Activated CD4-positive, alpha-beta T cell treated with anti-CD3 and anti-CD28 coated beads for 24 hours (primary cell): ENCODE measurements around the gene CCL4.
A peak's percentile ranks its signal among the peaks of the same experiment; 100 is the strongest.
"Not testable (repeated sequence)": the region's sequence is repeated elsewhere in the genome, so short reads cannot be mapped to it uniquely, and the experiment has no call there.

Source experiments
- DNase-seq, 2 donors: peaks; one replicate each; pipeline ENCODE4 v3.0.0-alpha.2; 2020; ENCODE audit warnings: low read depth in 2 of 2

The CCL4 gene

DNA sequence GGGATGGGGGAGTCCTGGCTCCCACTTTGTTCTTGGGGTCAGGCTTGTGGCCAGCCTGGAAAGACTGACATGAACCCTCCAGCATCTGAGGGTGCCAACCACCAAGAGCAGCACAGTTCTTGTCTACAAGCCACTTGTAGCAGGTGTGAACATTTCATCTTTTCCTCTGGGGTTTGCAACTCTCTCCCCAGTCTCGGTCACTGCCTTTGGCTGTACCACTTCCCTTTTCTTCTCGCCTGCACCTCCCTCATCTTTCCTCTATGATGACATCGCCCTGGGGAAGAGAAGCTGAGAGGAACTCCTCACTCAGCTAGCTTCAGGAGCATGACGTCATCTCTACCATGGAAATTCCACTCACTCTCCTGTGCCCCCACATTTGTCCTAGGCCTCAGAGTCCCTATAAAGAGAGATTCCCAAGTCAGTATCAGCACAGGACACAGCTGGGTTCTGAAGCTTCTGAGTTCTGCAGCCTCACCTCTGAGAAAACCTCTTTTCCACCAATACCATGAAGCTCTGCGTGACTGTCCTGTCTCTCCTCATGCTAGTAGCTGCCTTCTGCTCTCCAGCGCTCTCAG lies at the start of gene CCL4:
TSS of gene CCL4 (plus strand) at position 427 of the 575 bp plus-strand sequence. CDS start at position 506, 79 bp downstream.
- DNase-seq: not testable (repeated sequence)

DNA sequence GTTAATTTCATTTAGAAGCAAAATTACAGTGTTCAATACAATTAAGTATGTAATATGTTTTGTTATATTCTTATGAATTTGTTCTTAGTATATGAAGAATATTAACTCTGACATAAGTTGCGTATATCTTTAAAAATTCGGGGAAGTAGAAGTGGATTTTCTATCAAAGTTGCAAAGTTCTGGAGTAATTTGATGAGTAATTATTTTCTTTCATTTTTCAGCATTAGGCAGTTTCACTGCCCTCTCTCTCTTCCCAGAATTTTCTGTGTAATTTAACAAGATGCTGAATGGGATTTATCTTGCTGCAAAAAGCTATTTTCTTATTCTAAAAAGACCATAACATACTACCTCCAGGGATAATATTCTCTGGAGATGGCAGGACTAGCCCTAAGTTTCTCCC lies 48.5 kb upstream of the CCL4 start:
- DNase-seq: no peak

DNA sequence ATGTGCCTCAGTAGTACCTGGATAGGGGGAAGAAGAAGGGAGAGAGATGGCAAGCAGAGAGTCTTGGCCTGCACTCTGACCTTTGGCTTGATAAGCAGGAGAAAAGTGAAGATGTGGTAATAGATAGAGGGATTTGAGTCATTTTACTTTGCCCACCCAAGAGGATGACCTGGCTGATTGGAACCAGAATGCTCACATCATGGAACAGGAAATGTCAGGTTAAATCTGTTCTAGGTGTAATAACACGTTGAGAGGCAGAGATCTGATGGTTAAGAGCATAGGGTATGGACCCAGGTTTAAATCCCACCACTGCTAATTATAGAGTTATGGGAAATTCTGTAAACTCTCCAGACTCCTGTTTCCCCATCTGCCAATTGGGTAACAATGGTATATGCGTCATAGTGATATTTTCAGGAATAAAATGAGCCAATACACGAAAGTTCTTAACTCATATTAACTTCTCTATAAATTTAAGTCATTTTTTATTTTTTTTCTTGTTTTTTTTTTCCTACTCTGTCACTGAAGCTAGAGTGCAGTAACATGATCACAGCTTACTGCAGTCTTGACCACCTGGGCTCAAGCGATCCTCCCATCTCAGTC lies 47.6 kb upstream of the CCL4 start:
- no peak for DNase-seq

DNA sequence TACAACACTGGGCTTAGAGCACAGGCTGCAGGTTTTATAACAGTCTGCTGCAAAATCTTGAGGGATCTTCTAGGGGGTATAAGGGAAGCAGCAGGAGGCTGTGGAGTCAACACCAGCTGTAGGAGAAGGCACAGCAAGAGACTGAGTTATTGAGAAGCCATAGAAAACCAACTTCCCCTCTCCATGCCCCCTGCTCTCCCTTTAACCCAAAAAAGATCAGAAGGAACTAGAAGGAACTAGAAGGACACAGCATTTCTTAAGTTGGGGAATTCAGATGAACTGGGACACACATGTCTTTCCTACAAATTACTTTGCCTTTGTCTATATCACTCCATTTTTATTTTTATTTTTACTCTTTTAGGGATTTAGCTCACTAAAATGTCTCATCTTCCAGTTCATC lies 45.7 kb upstream of the CCL4 start:
- no peak for DNase-seq

DNA sequence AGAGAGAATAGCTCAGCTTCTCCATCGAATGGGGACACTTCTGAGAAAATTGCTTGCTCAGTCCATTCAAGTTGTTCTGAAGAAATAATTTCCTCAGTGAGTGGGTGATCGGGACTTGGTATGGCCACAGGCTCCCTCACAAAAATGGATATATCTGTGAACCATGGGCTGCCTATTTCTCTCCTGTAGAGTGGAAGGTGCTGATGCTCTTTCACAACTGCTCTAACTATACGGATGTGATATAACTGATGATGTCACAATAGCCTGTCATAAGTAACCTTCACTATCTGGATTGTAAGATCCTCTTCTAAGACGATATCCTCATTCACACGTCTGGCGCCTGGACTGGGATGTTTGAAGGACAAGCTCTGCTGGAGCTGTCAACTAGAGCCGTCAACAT lies 44.2 kb upstream of the CCL4 start:
- no peak for DNase-seq

DNA sequence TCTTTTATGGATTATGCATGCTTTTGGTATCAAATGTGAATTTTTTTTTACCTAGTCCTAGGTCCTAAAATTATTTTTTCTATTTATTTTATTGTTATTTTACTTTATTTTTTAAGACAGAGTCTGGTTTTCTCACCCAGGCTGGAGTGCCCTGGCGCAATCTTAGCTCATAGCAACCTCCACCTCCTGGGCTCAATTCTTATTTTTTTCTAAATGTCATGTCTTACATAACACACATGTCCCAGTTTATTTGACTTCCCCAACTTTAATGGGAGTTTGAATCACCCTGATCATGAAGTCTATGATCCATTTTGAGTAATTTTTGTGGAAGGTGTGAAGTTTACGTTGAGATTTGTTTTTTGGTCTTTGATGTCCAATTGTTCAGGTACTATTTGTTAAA lies 42.8 kb upstream of the CCL4 start:
- DNase-seq: no peak

DNA sequence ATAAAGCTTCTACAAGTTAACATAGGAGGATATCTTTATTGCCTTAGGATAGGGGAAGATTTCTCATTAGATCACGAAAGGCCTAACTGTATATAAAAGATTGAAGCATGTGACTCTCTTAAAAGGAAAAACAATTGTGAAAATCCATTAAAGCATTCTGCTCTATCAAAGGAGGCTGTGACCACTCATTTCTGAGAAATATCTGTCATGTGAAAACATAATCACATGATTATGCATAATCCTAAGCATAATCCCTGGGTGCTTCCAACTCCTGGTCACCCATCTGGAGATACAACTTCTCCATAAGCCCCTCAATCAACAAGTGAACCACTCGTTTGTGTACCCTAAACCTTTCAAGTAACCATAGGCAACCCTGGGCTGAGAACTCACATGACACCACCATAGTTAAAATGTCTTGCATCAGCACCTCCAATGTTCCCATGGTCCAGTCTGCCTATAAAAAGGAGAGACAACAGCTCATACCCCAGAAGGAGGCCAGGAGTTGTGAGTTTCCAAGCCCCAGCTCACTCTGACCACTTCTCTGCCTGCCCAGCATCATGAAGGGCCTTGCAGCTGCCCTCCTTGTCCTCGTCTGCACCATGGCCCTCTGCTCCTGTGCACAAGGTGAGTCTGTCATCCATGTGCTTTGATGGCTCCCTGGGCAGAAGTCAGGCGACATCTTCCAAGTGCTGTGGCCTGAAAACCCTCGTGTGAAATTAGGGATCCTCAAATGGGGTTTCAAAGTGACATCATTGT lies 39.7 kb upstream of the CCL4 start, which contains the start of gene CCL18:
TSS of gene CCL18 (plus strand) at position 487 of the 756 bp plus-strand sequence. CDS start at position 558, 71 bp downstream.
- no peak for DNase-seq

DNA sequence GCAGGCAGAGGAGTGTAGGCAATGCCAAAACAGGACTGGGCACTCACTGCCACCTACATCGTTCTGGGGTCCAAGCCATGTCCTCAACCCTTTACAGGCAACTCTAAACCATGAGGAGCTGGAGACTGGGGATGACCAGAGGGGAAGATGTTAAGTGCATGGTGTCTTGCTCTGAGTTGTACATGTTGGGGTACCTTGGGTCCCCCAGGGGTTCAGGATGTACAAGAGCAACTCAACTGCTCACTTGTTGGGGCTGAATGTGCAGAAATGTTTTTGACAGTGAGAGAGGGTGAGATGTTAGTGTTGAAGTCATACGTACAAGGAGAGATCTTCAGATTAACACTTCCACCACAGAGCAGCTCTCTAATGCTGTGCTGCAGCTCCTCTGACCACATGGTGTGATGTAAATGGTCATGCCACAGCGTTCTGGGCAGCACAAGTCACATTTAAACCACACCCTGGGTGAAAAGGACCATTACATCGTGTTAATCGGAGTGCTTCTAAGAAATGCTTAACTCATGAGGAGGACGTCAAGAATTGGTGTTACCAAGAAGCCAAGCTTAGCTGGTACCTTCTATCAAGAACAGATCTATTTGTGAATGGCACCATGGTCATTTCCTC lies 37.2 kb upstream of the CCL4 start:
- DNase-seq: no peak

DNA sequence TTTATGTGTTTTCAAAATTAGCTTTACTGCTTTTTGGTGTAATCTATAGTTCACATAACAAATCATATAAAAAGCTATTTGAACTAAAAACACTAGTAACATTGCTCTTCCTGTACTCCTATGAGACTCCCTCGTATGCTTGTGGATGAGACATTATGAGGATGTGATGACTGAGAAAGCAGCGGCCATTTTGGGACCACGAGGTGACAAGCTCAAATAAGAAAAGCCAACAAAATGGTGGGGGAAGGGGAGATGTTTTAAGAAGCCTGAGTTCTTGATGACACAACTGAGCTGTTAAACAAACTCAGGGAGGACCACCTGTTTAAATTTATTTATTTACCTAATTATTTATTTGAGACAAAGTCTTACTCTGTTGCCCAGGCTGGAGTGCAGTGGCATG lies 35.1 kb upstream of the CCL4 start:
- DNase-seq: no peak

DNA sequence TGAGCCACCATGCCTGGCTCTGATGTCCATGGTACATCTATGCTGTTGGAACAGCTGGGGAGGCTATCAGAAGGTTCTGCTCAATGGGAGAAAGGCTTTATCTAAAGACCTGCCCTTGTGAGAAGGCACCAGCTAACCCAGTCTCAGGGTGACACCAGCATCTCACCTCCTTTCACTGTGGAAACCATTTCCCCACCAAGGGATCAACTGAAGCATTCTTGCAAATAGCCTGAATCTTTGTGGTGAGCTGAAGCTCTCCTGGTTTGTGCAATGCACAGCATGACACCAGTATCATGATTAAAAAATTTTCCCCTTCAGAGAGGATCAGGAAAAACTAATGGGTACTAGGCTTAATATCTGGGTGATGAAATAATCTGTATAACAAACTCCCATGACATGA lies 34.5 kb upstream of the CCL4 start:
- no peak for DNase-seq

DNA sequence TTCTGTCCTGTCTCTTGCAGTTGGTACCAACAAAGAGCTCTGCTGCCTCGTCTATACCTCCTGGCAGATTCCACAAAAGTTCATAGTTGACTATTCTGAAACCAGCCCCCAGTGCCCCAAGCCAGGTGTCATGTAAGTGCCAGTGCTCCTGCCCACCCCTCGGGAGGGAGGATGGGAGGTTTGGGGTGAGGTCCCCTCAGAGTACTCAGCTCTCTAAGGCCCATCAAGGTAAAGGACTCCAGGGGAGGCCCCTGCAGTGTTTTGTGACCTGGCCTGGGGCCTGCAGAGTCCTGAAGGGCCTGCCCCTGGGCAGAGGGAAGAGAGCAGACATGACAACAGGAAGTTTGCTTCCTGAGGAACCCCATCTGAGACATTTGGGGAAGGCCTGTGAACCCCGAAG lies 33.2 kb upstream of the CCL4 start:
- DNase-seq: no peak

DNA sequence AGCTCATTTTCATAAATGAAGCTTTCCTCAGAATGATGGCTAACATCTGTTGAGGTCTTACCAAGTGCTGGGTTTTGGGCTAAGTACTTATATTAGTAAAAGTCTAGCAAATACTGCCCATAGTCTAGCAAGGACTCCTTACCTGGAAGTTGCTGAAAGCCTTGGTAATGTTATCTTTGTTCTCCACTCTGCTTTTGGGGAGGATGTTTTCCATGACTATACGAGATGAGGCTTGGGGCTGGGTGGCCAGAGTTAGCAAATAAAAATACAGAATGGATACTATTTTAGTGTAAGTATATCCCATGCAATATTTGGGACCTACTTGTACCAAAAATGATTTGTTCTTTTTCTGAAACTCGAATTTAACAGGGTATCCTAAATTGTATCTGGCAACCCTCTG lies 31.9 kb upstream of the CCL4 start:
- no peak for DNase-seq

DNA sequence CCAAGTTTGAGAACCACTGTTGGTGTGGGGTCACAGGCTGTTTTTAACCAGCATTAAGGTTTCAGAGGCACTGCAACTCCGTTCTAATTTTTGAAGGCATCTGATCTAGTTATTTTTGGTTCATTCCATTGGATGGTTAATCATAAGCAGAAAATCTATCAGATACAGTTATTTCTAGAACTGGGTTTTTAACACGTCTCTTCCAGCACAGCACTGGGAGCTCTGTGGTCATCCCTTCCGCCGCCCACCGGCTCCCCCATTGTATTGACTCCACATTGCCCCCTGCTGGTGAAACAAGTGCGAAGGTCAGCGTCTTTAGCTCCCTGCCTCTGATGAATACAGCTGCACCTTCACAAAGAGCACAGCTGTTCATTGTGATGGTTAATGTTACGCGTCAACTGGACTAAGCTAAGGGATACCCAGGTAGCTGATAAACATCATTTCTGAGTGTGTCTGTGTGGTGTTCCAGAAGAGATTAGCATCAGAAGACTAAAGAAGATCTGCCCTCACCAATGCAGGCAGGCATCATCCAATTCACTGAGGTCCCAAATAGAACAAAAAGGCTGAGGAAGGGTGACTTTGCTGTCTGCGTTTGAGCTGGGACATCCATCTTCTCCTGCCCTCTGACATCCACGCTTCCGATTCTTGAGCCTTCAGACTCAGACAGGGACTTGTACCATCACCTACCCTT lies 31.1 kb upstream of the CCL4 start:
- peak; percentile 63 to 68 for DNase-seq

DNA sequence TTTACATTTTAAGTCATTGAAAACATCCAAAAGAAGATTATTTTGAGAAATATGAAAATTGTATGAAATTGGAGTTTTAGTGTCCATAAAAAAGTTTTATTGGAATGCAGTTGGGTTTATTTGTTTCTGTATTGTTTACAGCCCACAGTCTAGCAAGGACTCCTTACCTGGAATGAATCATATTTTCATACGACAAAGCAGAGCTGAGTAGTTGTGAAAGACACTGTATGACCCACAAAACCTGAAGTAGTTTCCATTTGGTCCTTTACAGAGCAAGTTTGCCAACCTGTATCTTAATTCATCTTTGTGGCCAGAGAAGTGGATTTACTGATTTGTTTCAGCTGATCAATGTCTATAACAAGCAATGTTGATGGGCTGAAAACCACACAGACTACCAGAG lies 29.3 kb upstream of the CCL4 start:
- DNase-seq: no peak

DNA sequence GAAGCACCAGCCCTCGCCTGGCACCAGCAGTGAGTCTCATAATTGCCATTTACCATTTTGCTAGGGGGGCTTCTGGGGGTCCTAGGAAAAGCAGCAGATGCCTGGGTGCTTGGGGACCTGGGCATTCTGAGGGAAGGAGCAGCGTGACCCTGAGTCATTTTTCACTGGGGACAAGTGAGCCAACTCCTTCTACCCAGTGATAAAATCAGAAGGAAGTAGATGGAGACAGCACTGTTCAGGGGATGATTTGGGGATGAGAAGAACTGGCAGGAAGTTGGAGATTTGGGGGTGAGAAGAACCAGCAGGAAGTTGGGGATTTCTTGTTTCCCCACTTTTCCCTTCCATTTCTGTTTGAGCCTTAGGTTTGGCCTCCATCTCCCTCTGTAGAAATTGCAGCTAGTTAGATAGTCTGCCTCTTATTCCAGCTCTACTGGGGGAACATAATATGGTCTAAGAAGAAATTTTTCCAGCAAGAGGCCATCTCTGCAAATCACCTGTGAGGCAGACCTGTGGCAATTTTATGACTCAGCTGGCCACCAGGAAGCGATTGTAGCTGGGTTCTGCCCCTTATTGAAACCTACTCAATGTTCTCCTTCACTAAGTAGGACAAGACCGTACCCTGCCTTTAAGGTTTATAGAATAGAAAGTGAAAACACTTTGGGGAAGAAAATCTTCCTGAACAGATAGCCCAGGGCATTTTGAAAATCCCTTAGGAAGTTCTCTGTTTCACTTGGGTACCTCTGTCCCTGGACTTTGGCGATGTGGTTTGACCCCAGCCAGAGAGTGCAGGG lies 21.8 kb upstream of the CCL4 start:
- DNase-seq: not testable (repeated sequence)

DNA sequence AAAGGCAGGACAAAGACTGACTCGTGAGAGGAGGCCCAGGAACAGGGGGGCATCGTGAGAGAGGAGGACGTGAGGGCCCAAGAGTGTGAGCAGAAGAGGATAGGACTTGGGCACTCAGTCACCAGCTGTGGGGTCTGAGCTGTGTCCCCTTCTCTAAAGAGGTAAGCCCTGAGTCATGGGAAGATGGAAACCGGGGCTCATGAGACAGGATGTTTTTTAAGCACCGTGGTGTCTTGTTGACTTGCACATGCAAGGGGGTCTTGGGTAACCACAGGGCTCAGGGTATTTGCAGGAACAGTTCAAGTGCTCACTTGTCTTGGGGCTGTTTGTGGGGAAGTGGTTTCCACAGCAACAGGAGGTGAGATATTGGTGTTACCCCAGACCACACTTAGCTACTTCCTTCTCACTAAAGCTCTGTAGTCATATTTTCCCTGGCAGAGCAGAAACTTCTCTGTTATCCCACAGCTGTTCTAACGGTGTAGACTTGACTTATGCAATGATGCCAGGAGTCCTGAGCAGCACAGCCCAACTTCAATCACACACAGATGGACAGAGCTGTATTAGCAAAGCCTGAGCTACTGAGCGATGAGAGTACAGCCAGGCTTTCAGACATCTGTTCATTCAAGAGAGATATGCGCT lies 21.0 kb upstream of the CCL4 start:
- DNase-seq: not testable (repeated sequence)

DNA sequence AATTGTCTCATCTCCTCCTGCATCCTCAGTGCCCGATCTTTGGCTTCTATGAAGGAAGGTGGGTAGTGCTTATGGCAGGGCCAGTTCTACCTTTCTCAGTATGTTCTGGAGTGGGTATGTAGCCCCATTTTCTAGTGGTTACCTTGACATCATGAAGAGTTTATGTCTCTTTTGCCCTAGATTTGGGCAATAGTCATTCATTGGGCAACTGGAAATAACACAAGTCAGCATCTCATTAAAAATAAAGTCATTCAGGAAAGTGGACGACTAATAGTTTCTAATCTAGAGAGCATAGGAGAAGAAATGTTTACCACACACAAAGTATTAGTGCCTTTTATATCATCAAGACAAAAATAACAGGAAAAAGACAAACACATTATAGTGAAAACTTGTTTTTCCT lies 19.9 kb upstream of the CCL4 start:
- DNase-seq: not testable (repeated sequence)

DNA sequence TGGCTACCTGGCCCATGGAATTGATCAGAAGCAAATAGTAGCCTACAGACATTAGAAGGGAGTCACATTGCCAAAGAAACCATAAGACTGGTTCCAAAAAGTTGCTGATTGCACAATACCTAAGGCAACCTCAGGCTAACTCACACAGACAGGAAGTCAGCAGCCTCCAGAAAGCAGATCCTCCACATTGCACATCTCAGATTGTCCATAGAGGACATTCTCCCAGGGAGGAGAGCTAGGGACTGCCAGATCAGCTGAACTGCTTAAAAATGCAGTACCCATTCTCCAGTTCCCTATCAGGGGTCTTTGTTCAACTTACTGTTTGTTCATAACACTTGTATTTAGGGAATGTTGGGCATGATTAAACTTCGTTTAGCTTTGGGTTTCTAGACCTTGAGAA lies 17.9 kb upstream of the CCL4 start:
- no peak for DNase-seq

DNA sequence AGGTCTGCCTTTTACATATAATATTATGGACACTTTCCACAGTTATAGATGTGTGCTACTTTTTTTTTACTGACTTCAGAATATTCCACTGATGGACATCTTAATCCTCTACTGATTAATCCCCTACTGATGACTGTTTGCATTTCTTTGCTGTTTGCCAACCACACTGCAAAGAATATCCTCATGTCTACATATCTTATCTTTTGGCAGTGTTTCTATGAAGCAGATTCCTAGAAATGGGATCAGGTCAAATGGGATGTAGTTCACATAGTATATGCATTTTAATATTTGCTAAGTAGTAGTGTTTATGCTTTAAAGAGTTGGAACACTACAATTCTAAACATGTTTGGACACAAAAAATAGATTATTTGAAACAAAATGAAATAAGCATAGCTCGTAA lies 16.8 kb upstream of the CCL4 start:
- DNase-seq: no peak

DNA sequence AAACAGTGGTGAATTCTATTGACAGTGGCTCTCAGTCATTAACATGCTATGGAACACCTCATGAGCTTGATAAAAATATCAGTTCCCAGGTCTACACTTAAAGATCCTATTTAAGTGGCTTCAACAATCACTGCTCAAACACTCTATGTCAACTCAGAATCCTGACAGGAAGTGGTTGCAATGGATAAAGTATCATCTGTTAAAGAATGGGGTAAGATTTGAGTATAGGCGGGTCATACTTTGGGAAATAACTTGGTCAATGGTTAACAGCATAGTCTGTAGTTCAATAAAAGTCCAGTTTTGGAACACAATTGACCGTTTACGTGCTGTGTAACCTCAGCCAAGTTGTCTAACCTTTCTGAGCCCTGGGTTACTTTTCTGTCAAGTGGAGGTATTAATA lies 16.2 kb upstream of the CCL4 start:
- not testable (repeated sequence) for DNase-seq
